Urinary bladder (tissue), 4 donors: ENCODE results near the gene ABCC12. TPM values are rescaled to one million over a fixed set of nuclear protein-coding genes. Genes with fewer than 3 reads are reported as not detected.
"Not testable (repeated sequence)": the region's sequence is repeated elsewhere in the genome, so short reads cannot be mapped to it uniquely, and the experiment has no call there.

Experiments
- DNase-seq: peaks from one replicate; pipeline ENCODE4 v3.0.0-alpha.2; 2015; ENCODE audit errors: extremely low spot score
- H3K27ac ChIP-seq: one replicate; pipeline ENCODE4 v1.5.1; 2013; ENCODE audit warnings: low read depth, mild to moderate bottlenecking, moderate library complexity
- H3K36me3 ChIP-seq: one replicate; pipeline ENCODE4 v1.6.1; 2013; ENCODE audit warnings: mild to moderate bottlenecking, moderate library complexity; ENCODE audit not compliant: insufficient read depth
- H3K4me1 ChIP-seq: one replicate; pipeline ENCODE4 v1.6.1; 2013; ENCODE audit warnings: mild to moderate bottlenecking, moderate library complexity; ENCODE audit not compliant: insufficient read depth
- H3K4me3 ChIP-seq: one replicate; pipeline ENCODE4 v1.5.1; 2013; ENCODE audit warnings: low read depth, low read length
- WGBS: extraction: QIAGEN DNeasy Blood & Tissue Kit; methylation state at CpG from one replicate; pipeline ENCODE4 v1.1.7; 2013; 5-methylcytosine and 5-hydroxymethylcytosine counted together
- polyA plus RNA-seq: library from polyadenylated mRNA; stranded (reverse); fragments of 200-250 nt; gene quantifications from one replicate; pipeline ENCODE4 v1.2.3, GENCODE V29; 2013
- total RNA-seq: library from RNA; depleted of rRNA; stranded (reverse); fragments of >200 nt; gene quantifications from one replicate; pipeline ENCODE4 v1.2.3, GENCODE V29; 2014
- donor health status: healthy with polysubstance abuse.
- donor health status: healthy.

ABCC12 gene
- total and polyA plus RNA-seq, 2 donors, result not detected

- 81% methylated on average over 9 of the region's 9 CpGs for WGBS
- Histone ChIP-seq H3K4me1 (no peaks in the 10 kb centered on the region), H3K4me3 (no peak overlapping the region), H3K27ac (no peak overlapping the region), H3K36me3 (no peaks in the 10 kb centered on the region)
- no peak for DNase-seq
Observed at GRCh38 chr16:48180868-48181480, 25.2 kb upstream of the ABCC12 start.

GRCh38 chr16:48176635-48177408, 21.0 kb upstream of the ABCC12 start:
- H3K4me1 ChIP-seq, result no peaks in the 10 kb centered on the region
- no peaks in the 10 kb centered on the region for H3K36me3 ChIP-seq
- 86% methylated on average over 20 of the region's 20 CpGs for WGBS
- no peak for DNase-seq
- no peak overlapping the region for H3K4me3 ChIP-seq
- no peak overlapping the region for H3K27ac ChIP-seq

DNA sequence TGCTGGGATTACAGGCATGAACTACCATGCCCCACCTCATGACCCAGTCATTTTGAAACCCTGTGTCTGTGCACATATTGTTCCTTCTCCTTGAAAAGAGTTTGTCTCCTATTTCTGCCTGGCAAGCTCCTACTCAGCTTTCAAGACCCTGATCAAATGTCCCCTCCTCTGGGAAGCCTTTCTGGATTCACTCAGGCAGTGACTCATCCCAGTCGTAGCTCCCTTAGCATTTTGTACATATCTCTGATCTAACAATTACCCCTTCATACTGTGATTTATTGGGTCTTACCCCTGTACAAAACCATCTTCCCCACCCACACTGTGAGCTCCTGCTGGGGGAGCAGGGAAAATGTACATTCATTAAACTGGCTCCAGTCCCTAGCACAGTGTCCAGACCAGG, 18.1 kb upstream of the ABCC12 start:
- DNase-seq, result no peak
- H3K27ac ChIP-seq, result no peak overlapping the region
- 49% methylated on average over 1 of the region's 1 CpG for WGBS
- H3K4me1 ChIP-seq, result no peaks in the 10 kb centered on the region
- no peaks in the 10 kb centered on the region for H3K36me3 ChIP-seq
- H3K4me3 ChIP-seq, result no peak overlapping the region

- WGBS, result 66% methylated on average over 1 of the region's 1 CpG
- DNase-seq, result no peak
- H3K27ac ChIP-seq, result no peak overlapping the region
- H3K4me1 ChIP-seq, result no peaks in the 10 kb centered on the region
- no peaks in the 10 kb centered on the region for H3K36me3 ChIP-seq
- H3K4me3 ChIP-seq, result no peak overlapping the region
Observed at GRCh38 chr16:48172682-48173081, 16.9 kb upstream of the ABCC12 start.

DNA sequence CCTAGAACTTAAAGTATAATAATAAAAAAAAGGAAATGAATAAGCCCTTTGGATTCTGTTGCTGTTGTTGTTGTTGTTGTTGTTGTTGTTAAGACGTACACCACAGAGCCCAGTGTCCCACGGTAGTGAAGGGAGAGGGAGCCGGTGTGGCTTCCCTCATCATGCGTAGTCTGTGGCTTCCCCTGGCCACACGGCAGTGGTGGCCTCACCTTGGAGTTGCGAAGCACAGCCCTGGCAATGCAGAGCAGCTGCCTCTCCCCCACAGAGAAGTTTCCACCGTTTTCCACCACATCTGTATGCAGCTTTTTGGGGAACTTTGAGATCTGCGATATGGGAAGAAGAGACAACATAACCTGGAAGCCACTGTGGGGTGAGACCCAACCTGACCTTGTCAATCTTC, 14.1 kb upstream of the ABCC12 start:
- H3K4me3 ChIP-seq, result no peak overlapping the region
- H3K4me1 ChIP-seq, result no peaks in the 10 kb centered on the region
- WGBS, result 84% methylated on average over 8 of the region's 8 CpGs
- no peaks in the 10 kb centered on the region for H3K36me3 ChIP-seq
- H3K27ac ChIP-seq, result no peak overlapping the region
- no peak for DNase-seq

DNA sequence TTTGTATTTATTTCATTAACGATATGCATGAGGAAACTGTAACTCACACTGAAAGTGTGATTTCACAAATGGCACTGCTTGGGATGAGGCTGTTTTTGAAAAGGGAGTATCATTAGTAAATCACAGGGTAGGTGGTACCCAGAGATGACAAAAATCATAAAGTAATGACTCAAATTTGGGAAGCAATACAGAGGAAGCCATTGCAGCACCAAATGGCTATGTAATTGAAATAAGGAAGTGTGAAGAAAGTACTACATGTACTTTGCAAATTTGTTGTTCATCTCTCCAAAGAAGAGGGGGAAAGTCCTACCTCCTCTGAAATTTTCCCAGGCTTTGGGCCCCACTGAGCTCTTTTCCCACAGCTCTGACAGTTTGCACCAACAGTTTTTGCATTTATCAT, 12.3 kb upstream of the ABCC12 start:
- Histone ChIP-seq H3K4me3 (no peak overlapping the region), H3K36me3 (no peaks in the 10 kb centered on the region), H3K4me1 (no peaks in the 10 kb centered on the region), H3K27ac (no peak overlapping the region)
- WGBS, result 80% methylated on average over 1 of the region's 1 CpG
- DNase-seq, result no peak

DNA sequence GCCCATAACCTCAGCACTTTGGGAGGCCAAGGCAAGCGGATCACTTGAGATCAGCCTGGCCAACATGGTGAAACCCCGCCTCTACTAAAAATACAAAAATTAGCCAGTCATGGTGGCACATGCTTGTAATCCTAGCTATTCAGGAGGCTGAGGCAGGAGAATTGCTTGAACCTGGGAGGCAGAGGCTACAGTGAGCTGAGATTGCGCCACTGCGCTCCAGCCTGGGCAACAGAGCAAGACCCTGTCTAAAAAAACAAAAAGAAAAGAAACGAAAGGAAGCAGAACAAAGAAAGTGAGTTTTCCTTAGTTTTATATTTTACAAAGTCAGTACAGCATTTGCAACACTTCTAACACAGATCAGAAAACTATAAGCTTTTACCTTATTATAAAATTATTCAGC, 10.8 kb upstream of the ABCC12 start:
- not testable (repeated sequence) for DNase-seq, H3K27ac ChIP-seq, H3K36me3 ChIP-seq, H3K4me3 ChIP-seq, H3K4me1 ChIP-seq
- WGBS, result 93% methylated on average over 5 of the region's 5 CpGs

- no peak for DNase-seq
- Histone ChIP-seq H3K4me3 (no peak overlapping the region), H3K4me1 (no peaks in the 10 kb centered on the region), H3K27ac (no peak overlapping the region), H3K36me3 (no peaks in the 10 kb centered on the region)
- 78% methylated on average over 4 of the region's 4 CpGs for WGBS
Observed at GRCh38 chr16:48165961-48166578, 10.3 kb upstream of the ABCC12 start.

DNA sequence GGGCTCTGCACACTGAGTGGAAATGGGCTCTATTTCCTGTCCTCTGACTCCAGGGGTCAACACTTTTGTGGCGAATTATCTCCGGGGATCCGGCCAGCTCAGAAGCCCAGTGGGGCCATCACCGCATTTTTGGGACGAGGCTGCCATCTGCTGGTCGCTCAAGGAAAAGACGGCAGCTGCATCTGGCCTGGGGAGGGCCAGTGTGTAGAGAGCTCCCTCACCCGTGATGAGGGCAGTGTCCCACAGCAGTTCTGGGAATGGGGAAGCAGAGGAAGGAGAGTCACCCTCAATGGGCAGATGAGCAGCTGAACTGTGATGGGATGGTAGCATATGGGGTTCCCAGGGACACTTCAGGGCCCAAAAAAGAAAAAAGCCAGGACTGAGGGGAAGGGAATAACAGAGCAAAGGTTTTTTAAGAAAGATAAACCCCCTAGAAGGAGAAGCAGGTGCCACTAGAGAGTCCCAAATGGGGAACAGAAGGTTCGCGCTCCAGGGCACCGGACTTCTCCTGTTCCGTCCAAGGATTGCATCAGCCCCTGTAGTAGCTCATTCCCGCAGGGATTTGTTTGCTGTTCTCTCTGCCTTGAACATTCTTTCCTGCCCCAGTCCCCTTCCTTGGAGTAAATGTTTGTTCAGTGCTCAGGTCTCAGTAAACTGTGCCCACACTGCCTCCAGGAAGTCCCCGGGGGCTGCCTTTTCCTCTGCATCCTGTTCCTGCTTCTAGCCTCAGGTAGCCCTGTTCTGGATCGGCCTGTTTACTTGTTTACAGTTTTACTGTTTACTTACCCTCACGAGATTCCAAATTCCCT, 9.3 kb upstream of the ABCC12 start:
- WGBS, result 28% methylated on average over 16 of the region's 16 CpGs
- H3K4me1 ChIP-seq, result no peaks in the 10 kb centered on the region
- no peak overlapping the region for H3K4me3 ChIP-seq
- no peaks in the 10 kb centered on the region for H3K36me3 ChIP-seq
- DNase-seq, result no peak
- H3K27ac ChIP-seq, result no peak overlapping the region

- Histone ChIP-seq H3K36me3 (no peaks in the 10 kb centered on the region), H3K4me3 (no peak overlapping the region), H3K27ac (no peak overlapping the region), H3K4me1 (no peaks in the 10 kb centered on the region)
- 78% methylated on average over 9 of the region's 9 CpGs for WGBS
- DNase-seq, result no peak
Observed at GRCh38 chr16:48162839-48163410, 7.1 kb upstream of the ABCC12 start.

- H3K27ac ChIP-seq, result no peak overlapping the region
- WGBS, result 64% methylated on average over 4 of the region's 4 CpGs
- no peak overlapping the region for H3K4me3 ChIP-seq
- no peaks in the 10 kb centered on the region for H3K4me1 ChIP-seq
- no peaks in the 10 kb centered on the region for H3K36me3 ChIP-seq
- DNase-seq, result no peak
Observed at GRCh38 chr16:48161906-48162305, 6.1 kb upstream of the ABCC12 start.

DNA sequence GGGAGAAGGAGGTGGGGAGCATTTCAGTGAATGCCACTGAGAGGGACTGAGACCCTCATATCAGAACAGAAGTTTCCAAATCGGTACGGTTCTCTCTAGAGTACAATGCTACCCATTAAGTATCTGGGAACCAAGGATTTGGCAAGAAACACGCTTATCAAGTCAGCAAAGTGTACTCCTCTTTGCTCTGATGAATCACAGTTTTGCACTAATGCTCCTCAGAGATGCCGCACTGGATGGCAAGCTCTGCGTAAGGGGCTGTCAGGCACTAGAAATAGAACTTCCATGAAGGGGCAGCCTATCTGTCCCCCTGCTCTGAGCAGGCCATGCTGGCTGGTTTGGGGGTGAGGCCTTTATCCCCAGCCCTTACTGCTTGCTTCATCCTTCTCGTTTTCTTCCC, 4.8 kb upstream of the ABCC12 start:
- no peaks in the 10 kb centered on the region for H3K36me3 ChIP-seq
- no peak for DNase-seq
- no peak overlapping the region for H3K4me3 ChIP-seq
- WGBS, result 69% methylated on average over 6 of the region's 6 CpGs
- no peaks in the 10 kb centered on the region for H3K4me1 ChIP-seq
- H3K27ac ChIP-seq, result no peak overlapping the region

- DNase-seq, result no peak
- Histone ChIP-seq H3K36me3 (no peaks in the 10 kb centered on the region), H3K4me3 (no peak overlapping the region), H3K27ac (no peak overlapping the region), H3K4me1 (no peaks in the 10 kb centered on the region)
- WGBS, result 58% methylated on average over 4 of the region's 4 CpGs
Observed at GRCh38 chr16:48158296-48158695, 2.5 kb upstream of the ABCC12 start.
